ENCODE data around the gene TPT1.

TPT1 gene

GRCh38 chr13:45332831-45333219, 8.2 kb downstream of the TPT1 start:
- ChIA-PET CTCF (interaction anchor here (3.4 kb wide), 1 partner anchor 7 kb away, joined by 10 read pairs; the partner anchor contains the start of gene TPT1), POLR2A (interaction anchor here (0.6 to 1.9 kb wide), 2 partner anchors 8 to 300 kb away, joined by 3 to 19 read pairs; partner anchors contain the start of gene TPT1)
- no peak for TF ChIP-seq CTCF (IDR thresholded peaks at IDR 0.05; ENCODE audit: insufficient read depth, low read length, missing control alignments)
- no peak for DNase-seq (ENCODE audit: low read depth, low spot score)
- H3K4me3 ChIP-seq (ENCODE audit: low read depth, low read length), result no peak overlapping the region

- no peak for TF ChIP-seq CTCF (IDR thresholded peaks at IDR 0.05; ENCODE audit: insufficient read depth, low read length, missing control alignments)
- CTCF ChIA-PET, result interaction anchor here (3.4 kb wide), 1 partner anchor 8 kb away, joined by 10 read pairs; the partner anchor contains the start of gene TPT1
- POLR2A ChIA-PET, result interaction anchor here (0.6 to 1.9 kb wide), 4 partner anchors 9 to 113 kb away, joined by 3 to 19 read pairs (median 4); partner anchors contain the start of gene TPT1
- H3K4me3 ChIP-seq (ENCODE audit: low read depth, low read length), result no peak overlapping the region
- DNase-seq (ENCODE audit: low read depth, low spot score), result peak; percentile 72
Measured at GRCh38 chr13:45332036-45332830, 8.8 kb downstream of the TPT1 start.

- DNase-seq (ENCODE audit: low read depth, low spot score), result no peak
- ChIA-PET CTCF (interaction anchor here (0.6 to 3.4 kb wide), 5 partner anchors 8 to 285 kb away, joined by 3 to 10 read pairs (median 4); partner anchors contain the start of gene TPT1), POLR2A (interaction anchor here (0.6 to 1.9 kb wide), 2 partner anchors 9 to 112 kb away, joined by 3 to 19 read pairs; partner anchors contain the start of gene TPT1)
- no peak overlapping the region for H3K4me3 ChIP-seq (ENCODE audit: low read depth, low read length)
- no peak for TF ChIP-seq CTCF (IDR thresholded peaks at IDR 0.05; ENCODE audit: insufficient read depth, low read length, missing control alignments)
Measured at GRCh38 chr13:45331692-45332035, 9.3 kb downstream of the TPT1 start.

GRCh38 chr13:45331123-45331619, 9.8 kb downstream of the TPT1 start:
- no peak overlapping the region for H3K4me3 ChIP-seq (ENCODE audit: low read depth, low read length)
- TF ChIP-seq CTCF (IDR thresholded peaks at IDR 0.05; ENCODE audit: insufficient read depth, low read length, missing control alignments), result no peak
- CTCF ChIA-PET, result interaction anchor here (0.6 to 3.4 kb wide), 5 partner anchors 9 to 284 kb away, joined by 3 to 10 read pairs (median 4); partner anchors contain the start of gene TPT1
- DNase-seq (ENCODE audit: low read depth, low spot score), result no peak
- POLR2A ChIA-PET, result interaction anchor here (1.9 kb wide), 1 partner anchor 10 kb away, joined by 19 read pairs; the partner anchor contains the start of gene TPT1

- POLR2A ChIA-PET, result interaction anchor here (0.8 to 2.9 kb wide), 2 partner anchors 9 to 12 kb away, joined by 4 to 7 read pairs; partner anchors contain the start of gene TPT1
- no peak overlapping the region for H3K4me3 ChIP-seq (ENCODE audit: low read depth, low read length)
- CTCF ChIA-PET, result interaction anchor here (1.1 to 1.6 kb wide), 2 partner anchors 20 to 282 kb away, joined by 4 to 5 read pairs; no protein-coding TSS in a partner anchor
- TF ChIP-seq CTCF (IDR thresholded peaks at IDR 0.05; ENCODE audit: insufficient read depth, low read length, missing control alignments), result no peak
- DNase-seq (ENCODE audit: low read depth, low spot score), result peak; percentile 88
Measured at GRCh38 chr13:45328661-45329111, 12.3 kb downstream of the TPT1 start.
